Glutamatergic neuron (in vitro differentiated cells): ENCODE results near the gene TOB2. TPM values are rescaled to one million over a fixed set of nuclear protein-coding genes. Genes with fewer than 3 reads are reported as not detected.

ENCODE experiments used
- DNase-seq: peaks from one replicate; pipeline ENCODE4 v3.0.0; 2022
- H3K27ac Mint-ChIP-seq: one replicate; pipeline ENCODE4 v1.8.0; 2020; ENCODE audit warnings: mild to moderate bottlenecking, mixed read lengths, inconsistent platforms; ENCODE audit not compliant: unreplicated experiment
- H3K27me3 Mint-ChIP-seq: one replicate; pipeline ENCODE4 v1.8.0; 2020; ENCODE audit warnings: mild to moderate bottlenecking, moderate library complexity, mixed read lengths, inconsistent platforms; ENCODE audit not compliant: unreplicated experiment
- H3K36me3 Mint-ChIP-seq: one replicate; pipeline ENCODE4 v1.8.0; 2020; ENCODE audit warnings: mild to moderate bottlenecking, mixed read lengths, inconsistent platforms; ENCODE audit not compliant: unreplicated experiment
- H3K4me1 Mint-ChIP-seq: one replicate; pipeline ENCODE4 v1.8.0; 2020; ENCODE audit warnings: mild to moderate bottlenecking, low read depth, mixed read lengths, inconsistent platforms; ENCODE audit not compliant: unreplicated experiment
- H3K4me3 Mint-ChIP-seq: one replicate; pipeline ENCODE4 v1.8.0; 2020; ENCODE audit warnings: mild to moderate bottlenecking, mixed read lengths, inconsistent platforms; ENCODE audit not compliant: unreplicated experiment
- H3K9me3 Mint-ChIP-seq: one replicate; pipeline ENCODE4 v1.8.0; 2020; ENCODE audit warnings: mild to moderate bottlenecking, moderate library complexity, mixed read lengths, inconsistent platforms; ENCODE audit not compliant: unreplicated experiment
- CTCF ChIP-seq: fragments of 200-600 bp; sonication (generic); IDR thresholded peaks from one replicate; pipeline ENCODE4 v1.5.0; 2021; ENCODE audit not compliant: partially characterized antibody, unreplicated experiment
- total RNA-seq: library from RNA; stranded (reverse); fragmentation: NEBNext Ultra II Directional; extraction: Animal tissue kit (Norgen Biotek cat#: 25700); gene quantifications from one replicate; pipeline ENCODE4 v1.2.1, GENCODE V29; 2021; ENCODE audit not compliant: unreplicated experiment

The TOB2 gene
- total RNA-seq, 1 donor from 2014 or later: 43.3 TPM

- H3K4me3 Mint-ChIP-seq: no peak overlapping the region
- no peak for TF ChIP-seq CTCF
- H3K27ac Mint-ChIP-seq: no peak overlapping the region
- peaks cover 3% of the 10 kb centered on the region for H3K9me3 Mint-ChIP-seq
- DNase-seq: no peak
- H3K4me1 Mint-ChIP-seq: peaks cover 9% of the 10 kb centered on the region
- no peaks in the 10 kb centered on the region for H3K27me3 Mint-ChIP-seq
- no peaks in the 10 kb centered on the region for H3K36me3 Mint-ChIP-seq
Measured at GRCh38 chr22:41431656-41432055, 14.9 kb downstream of the TOB2 start.

GRCh38 chr22:41429951-41430332, 16.7 kb downstream of the TOB2 start:
- no peaks in the 10 kb centered on the region for H3K36me3 Mint-ChIP-seq
- DNase-seq: no peak
- H3K4me3 Mint-ChIP-seq: no peak overlapping the region
- no peak overlapping the region for H3K27ac Mint-ChIP-seq
- no peaks in the 10 kb centered on the region for H3K27me3 Mint-ChIP-seq
- no peak for TF ChIP-seq CTCF
- peaks cover 3% of the 10 kb centered on the region for H3K9me3 Mint-ChIP-seq
- peaks cover 4% of the 10 kb centered on the region for H3K4me1 Mint-ChIP-seq

GRCh38 chr22:41429232-41429950, 17.2 kb downstream of the TOB2 start:
- TF ChIP-seq CTCF: no peak
- Mint-ChIP-seq H3K4me3 (no peak overlapping the region), H3K9me3 (peaks cover 3% of the 10 kb centered on the region), H3K36me3 (no peaks in the 10 kb centered on the region), H3K27me3 (no peaks in the 10 kb centered on the region), H3K4me1 (peaks cover 4% of the 10 kb centered on the region), H3K27ac (no peak overlapping the region)
- DNase-seq: no peak

DNA sequence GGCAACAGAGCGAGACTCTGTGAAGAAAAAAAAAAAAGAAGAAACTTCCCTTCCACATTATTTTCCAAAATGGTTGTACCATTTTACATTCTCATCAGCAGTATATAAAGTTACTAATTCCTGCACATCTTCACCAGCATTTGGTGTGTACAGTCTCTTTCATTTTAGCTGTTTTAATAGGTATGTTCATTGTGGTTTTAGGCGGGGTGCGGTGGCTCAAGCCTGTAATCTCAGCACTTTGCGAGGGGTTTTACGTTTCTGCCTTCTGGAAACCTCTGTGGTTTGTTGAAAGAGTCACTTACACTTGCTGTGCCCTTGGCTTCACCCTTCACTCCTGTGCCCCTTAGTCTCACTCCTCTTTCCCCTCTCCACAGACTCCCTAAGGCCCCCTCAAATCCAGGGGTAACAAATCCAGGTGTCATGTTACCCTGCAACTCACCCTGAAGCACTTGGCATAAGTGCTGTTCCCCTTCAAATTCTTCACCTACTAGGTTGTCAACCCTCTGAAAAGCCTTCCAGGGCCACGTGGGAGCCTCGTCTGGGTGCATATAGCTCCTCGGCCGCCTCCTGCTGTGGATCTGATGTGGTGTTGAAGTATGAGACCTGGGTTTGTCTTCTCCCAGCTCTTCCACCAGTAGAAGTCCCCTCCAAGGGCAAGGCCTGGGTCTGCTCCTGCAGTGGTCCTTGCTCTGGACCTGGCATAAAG, 20.8 kb downstream of the TOB2 start:
- no peaks in the 10 kb centered on the region for H3K9me3 Mint-ChIP-seq
- no peak overlapping the region for H3K4me3 Mint-ChIP-seq
- no peaks in the 10 kb centered on the region for H3K36me3 Mint-ChIP-seq
- peaks cover 2% of the 10 kb centered on the region for H3K4me1 Mint-ChIP-seq
- H3K27ac Mint-ChIP-seq: no peak overlapping the region
- H3K27me3 Mint-ChIP-seq: no peaks in the 10 kb centered on the region
- DNase-seq: no peak
- no peak for TF ChIP-seq CTCF

GRCh38 chr22:41418717-41419116, 27.9 kb downstream of the TOB2 start:
- Mint-ChIP-seq H3K27ac (no peak overlapping the region), H3K4me1 (peaks cover 3% of the 10 kb centered on the region), H3K9me3 (peaks cover 4% of the 10 kb centered on the region), H3K27me3 (peaks cover 1% of the 10 kb centered on the region), H3K4me3 (no peak overlapping the region), H3K36me3 (no peaks in the 10 kb centered on the region)
- DNase-seq: no peak
- TF ChIP-seq CTCF: no peak
